Stromal cell of bone marrow (primary cell): ENCODE measurements around the gene TMEM185A.
"Not testable (repeated sequence)": the region's sequence is repeated elsewhere in the genome, so short reads cannot be mapped to it uniquely, and the experiment has no call there.

Source experiments
- DNase-seq: peaks from one replicate; pipeline ENCODE4 v3.0.0-alpha.2; 2012; ENCODE audit warnings: low read depth

Gene TMEM185A

DNA sequence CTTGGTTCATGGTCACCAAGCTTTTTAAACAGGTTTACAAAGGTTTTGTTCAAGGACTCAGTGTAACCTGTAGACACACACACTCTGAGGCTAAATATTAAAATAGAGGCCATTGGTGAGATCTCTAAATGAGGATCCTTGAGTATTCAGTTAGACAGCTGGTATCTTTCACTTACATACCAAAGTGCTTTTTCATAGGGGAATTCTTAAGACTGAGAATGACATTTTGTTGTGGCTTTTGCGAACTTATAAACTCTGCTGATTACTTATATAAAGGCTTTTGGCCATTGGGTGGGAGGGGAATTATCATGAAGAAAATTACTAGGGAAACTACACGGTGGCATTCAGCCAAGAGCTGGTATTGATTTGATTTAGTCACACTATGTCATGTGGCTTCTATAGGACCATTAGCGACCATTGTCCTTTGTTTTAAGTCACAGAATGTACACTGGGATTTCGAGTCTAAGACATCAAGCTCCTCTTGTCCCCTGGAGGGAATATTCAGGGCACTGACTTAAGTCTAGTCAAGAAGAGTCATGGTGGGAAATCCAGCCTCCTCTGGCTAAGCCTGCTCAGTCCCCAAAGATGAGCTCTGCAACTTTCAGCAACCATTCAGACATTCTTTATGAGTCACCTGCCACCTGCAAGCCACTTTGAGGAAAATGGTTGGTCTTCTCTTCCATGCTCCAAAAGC, 80.2 kb downstream of the TMEM185A start:
- DNase-seq, result not testable (repeated sequence)

DNA sequence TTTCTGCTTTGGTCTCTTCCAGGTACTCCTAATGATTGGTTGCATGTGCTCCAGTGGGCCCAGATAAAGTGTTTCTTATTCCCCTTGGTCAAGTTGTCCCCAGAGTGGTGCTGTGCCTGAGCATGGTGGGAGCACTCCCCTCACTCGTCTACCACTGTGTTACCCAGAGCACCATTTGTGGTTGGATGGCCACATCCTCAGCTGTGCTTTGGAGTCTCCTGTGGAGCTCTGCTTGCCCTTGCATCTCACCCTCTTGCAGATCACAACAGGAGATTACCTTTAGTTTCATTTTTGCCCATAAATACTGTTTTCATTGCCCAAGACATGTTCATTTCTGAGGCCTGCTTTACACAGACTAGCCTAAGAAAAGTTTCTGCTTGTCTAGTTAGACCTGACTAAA, 81.1 kb downstream of the TMEM185A start:
- not testable (repeated sequence) for DNase-seq

DNA sequence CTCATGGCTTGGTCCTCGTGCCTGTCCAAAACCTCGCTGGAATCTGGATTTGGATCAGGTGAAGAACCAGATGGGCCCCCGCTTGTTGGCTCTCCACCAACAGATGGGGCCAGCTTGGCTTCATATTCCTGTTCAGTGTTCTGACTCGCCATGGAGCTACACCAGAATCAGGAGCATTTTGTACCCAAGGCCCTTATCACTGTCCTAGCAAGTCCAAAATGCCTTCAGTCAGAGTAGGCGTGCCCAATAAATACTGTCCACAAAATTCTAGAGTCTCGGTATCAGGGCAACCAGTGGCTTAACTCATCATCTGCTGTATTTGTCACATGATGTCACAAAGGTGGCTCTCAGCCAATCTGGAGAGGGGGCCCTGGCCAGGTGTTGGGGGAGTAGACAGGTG, 81.9 kb downstream of the TMEM185A start, which contains the start of gene HSFX3:
Gene HSFX3 (minus strand): TSS at position 224 of the 400 bp plus-strand sequence. CDS start 72 bp downstream, at position 152.
- not testable (repeated sequence) for DNase-seq

DNA sequence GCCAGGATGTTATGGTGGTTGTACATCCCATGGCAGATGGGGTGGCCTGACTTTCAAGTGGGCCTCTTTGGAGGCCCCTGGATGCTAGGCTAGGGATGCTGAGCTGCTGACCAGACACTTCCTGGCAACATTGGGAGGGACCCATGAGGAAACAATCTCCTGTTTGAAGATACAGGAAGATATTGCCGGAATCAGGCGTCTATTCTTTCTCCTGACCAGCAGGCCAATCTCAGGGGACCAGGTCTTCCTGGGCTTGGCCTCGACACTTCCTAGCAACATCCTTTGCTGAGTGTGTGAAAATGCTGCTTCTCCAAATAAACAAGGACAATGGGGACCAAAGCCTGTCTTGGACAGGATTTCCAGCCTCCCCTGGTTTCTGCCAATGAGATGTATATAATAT, 83.8 kb downstream of the TMEM185A start:
- DNase-seq, result not testable (repeated sequence)

DNA sequence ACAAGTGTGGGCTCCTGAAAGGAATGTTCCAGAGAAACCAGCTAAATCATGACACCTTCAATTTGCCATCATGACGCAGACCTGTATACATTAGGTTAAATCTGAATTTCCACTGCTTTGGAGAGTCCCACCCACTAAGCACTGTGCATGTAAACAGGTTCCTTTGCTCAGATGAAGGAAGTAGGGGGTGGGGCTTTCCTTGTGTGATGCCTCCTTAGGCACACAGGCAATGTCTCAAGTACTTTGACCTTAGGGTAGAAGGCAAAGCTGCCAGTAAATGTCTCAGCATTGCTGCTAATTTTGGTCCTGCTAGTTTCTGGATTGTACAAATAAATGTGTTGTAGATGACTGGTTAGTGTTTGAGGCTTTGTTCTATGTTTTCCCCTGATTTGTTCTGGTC, 84.6 kb downstream of the TMEM185A start:
- DNase-seq, result not testable (repeated sequence)
